Activated CD4-positive, alpha-beta T cell treated with anti-CD3 and anti-CD28 coated beads for 48 hours (primary cell): ENCODE measurements around the gene LNPEP.
A peak's percentile ranks its signal among the peaks of the same experiment; 100 is the strongest.

Source experiments
- DNase-seq: peaks from one replicate; pipeline ENCODE4 v3.0.0-alpha.2; 2020

LNPEP gene

DNA sequence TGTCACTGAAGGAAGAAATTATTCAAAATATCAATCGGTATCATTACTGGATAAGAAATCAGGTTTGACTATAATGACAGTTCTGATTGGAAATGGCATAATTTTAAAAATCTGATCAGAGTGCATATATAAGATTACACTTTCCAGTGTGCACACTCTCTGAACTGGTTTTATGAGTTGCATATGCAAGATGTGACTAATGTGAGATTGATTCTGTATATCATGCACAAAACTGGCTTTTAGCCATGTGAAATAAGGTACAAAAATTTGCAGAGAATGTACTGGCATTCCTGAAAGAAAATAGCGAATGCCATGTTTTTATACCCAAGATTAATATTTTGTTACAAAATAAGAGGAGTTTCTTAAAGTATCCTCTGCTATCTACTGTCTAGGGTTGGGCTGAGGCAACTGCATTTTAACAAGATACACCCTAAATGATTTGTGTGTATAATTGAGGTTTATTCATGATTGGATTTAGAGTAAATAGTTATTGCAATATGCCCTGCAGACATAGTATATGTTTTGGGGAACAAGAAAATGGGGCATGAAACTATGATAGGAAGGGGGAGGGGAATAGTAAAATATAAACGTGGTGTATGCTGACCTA lies 70.7 kb downstream of the LNPEP start:
- DNase-seq: no peak

DNA sequence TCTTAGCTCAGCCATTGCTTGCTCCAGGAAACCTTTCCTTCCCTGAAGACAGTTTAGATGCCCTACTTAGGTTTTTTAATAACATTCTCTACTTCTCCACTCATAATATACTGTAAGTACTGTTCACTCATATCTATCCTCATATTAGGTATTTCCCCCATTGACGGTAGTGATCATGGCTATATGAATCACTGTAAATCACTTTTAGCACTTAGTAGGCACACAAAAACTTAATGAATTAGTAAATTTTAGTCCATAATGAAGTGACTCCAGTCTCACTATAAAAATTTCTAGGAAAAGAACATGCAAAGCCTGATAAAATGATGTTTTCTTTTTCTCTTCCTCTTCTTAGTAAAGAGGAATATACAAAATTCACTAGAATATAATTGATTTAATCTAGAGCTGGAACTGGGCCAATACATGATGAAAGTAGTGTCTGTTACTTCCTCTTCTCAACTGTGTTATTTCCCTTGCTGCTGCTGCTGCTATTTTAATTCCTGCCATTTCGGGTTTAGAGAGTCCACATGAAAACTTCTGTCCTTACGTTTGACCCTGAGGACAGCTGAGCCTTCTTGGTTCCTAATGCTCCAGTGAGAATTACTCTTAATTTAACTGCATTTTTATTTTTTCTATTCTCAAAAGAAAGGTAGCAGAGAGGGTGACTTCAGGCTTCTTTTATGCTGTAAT lies 73.5 kb downstream of the LNPEP start:
- DNase-seq: no peak

DNA sequence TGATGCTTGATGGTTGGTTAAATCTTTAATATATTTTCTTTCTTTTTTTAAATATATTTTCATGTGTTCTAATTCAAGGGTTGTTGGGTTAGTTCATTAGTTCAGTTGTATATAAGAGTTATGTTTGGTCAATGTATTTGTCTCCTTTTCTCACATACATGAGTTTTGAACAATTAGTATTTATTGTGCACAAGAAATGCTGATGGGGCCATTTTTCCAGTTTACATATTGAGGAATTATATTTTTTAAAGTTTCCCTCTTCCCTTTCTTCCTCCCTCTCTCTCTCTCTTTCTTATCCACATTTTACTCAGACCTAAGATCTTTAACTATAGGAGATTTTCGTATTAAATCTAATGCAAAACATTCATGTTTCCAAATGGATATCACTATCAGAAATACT lies 74.0 kb downstream of the LNPEP start:
- no peak for DNase-seq

DNA sequence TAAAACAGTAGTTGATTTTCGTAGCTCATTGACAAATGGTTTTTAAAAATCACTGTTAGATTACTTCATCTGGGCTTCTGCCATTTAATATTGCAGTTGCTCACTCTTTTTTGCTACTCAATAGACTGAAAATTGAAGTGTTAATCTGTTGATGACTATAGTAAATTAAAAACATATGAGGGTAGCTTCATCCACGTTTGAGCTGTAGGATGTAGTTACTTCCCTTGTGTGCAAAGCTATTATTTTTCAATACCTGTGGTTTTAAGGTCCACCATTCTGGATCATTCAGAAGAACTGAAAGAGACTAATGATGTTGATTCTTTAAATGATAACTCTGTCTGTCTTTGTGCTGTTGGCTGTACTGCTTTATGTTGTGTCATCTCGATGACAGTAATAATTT lies 74.7 kb downstream of the LNPEP start:
- no peak for DNase-seq

DNA sequence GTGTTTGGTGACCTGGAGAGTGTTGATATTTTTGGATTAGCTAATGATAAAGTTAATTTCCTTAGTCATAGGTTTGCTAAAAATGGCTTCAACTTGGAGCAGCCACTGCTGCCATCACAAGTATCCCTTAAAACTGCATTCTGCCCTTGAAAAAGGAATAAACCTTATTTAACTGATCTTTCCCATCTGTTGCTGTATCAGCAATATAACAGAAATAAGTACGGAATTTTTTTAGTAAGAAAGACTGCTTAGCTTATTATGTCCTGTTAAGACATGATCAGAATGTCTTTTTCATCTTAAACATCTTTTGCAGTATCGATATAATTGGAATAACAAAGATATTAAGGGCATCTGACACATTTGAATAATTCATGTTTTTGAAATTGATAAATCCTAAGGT lies 75.7 kb downstream of the LNPEP start:
- DNase-seq: no peak

DNA sequence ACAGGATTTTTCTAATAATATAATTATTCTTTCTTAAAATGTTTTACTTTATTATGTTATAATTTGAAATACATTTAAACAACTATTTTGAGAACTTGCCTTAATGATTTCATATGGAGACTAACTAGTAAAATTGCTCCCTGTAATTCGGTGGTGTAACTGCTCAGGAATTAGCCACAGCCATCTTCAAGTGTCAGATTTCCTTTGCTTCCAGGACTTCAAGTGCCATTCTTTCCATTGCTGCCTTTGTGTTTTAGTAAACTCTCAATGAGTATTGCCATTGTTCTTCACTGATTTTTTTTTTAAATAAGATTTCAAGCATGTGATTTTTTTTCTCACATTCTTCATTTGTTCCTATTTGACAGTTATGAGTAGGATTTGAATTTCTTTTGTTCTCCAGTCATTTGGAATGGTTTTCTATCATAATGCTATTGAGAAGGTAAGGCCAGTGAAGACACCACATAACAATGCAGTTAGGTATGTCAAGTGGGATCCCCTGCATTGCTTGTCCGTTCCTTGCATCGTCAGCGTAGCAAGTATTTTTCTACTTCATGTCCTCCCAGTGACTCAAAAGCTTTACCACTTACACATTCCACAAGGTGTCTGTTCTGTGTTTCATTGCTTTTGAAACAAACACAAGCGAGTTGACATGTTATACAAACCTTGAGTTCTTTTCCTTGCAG lies 83.7 kb downstream of the LNPEP start:
- DNase-seq: no peak

DNA sequence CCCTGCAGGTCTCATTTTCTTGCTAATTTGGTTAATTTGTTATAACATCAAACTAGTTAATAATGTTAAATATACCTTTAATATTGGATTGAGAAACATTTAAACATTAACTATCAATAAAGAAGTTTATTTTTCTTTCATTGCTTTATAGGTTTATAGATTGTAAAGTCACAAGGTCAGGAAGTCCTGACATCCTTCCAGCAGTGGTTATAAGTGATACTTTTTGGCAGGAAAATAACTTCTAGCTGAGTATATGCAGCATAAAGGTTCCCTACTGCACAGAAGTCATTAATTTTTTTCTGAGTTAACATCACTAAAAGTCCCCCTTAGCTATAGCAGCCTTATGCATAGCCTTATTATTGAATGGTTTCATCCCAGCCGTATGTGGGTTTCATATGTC lies 85.5 kb downstream of the LNPEP start:
- DNase-seq: no peak

DNA sequence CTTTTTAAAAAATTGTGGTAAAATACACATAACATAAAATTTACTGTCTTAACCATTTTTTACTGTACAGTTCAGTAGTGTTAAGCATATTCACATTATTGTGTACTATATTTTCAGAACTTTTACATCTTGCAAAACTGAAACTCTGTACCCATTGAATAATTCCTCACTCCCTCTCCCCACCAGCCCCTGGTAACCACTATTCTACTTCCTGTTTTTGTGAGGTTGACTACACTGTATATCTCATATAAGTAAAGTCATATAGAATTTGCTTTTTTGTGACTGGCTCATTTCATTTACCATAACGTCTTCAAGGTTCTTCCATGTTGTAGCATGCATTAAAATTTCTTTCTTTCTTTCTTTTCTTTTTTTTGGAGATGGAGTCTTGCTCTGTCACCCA lies 87.0 kb downstream of the LNPEP start:
- DNase-seq: no peak

DNA sequence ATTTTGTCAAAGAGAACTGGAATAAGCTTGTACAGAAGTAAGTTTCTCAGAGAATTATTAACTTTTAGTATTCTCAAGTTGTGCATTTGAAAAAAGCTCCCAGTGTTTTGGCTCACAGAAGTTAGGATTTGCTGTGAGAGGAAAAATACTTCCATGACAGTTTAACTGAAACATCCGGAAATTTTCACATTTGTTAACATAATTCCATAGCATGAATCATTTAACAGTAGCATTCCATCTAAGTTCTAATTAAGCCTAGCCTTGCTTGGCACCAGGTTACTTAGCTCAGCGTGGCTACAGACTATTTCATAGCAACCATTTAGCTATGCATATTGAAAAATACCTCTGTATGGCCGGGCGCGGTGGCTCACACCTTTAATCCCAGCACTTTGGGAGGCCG lies 90.8 kb downstream of the LNPEP start:
- DNase-seq: no peak

DNA sequence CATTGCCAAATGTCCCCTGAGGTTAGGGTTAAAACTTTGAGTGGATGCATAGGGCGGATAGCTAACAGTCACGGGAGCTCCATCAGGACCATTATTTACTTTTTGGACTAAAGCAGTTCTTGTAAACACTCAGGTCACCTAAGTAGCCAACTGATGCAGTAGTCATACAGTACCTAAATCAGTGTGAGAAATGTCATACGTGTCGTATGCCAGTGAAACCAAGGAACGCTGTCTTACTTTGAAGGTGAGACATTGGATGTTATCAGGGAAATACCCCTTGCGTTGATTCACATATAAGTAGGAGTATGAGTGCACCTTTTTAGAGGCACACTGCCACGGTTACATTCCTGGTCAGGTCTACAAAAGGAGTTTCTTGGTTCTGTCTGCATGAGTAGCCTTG lies 101.9 kb downstream of the LNPEP start:
- peak; percentile 10 for DNase-seq

DNA sequence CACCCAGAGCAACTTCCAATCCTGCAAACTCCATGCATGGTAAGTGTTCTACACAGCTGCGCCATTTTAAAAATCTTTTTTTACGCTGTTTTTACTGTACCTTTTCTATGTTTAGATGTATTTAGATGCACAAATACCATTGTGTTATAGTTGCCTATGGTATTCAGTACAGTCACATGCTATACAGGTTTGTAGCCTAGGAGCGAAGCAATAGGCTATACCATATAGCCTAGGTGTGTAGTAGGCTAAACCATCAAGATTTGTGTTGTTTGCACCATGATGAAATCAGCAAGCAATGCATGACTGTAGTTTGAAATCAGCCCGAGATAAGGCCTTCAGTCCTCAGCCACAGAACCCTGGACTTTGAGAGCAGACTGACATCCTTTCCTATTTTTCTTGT lies 105.4 kb downstream of the LNPEP start:
- no peak for DNase-seq

DNA sequence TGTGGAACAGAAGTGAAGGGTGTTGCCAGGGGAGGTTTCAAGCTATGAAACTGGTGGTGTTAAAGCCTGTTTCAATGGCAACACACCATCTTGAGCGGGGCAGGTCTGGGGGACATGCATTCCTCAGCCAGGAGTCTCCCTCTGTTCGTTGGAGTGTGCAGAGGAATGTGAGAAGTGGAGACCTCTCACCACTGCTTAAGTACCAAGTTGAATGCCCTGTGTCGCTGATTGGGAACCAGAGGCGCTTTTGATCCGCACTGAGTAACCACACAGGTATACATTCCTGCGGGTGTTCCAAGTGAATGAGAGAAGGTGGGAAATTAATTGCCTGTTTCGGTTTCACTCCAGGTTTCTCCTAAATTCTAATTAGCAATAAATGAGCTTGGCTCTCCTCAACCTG lies 107.1 kb downstream of the LNPEP start:
- DNase-seq: no peak

DNA sequence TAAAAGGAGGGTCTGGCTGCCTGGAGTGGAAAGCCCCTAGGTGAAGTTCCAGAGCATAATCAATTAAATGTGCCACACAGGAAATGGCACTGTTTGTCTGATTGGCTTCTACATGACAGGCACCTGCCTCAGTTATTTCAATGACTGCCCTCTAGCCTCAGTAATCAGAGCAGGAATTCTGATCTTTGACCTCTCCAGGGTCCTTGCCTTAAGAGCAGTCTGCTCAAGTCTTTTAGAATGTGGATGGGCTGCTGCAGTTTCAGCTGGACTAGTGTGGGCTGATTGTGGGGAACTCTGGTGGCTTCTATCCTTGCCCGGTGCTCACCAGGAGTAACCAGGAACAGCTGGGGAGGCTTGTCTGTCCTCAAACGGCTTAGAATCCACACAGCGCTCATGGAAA lies 107.6 kb downstream of the LNPEP start:
- no peak for DNase-seq

DNA sequence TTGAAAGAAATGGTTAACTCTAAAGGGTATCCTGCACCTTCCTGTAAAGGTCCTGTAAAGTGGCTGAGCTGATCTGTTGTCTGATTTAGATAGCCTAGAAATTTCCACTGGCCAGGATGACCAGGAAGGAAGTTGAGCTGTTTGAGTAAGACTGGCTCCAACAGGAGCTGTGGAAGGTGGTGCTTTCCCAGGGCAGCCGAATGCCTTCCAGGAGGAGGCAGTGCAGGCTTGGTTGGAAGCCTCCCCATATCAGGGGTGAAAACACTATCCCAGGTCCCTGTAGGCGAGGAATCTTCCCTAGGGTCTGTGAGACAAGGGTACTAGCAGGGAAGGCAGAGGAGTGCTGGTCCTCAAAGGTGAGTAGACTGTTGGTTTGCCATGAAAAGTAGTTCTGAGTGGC lies 108.2 kb downstream of the LNPEP start:
- no peak for DNase-seq

DNA sequence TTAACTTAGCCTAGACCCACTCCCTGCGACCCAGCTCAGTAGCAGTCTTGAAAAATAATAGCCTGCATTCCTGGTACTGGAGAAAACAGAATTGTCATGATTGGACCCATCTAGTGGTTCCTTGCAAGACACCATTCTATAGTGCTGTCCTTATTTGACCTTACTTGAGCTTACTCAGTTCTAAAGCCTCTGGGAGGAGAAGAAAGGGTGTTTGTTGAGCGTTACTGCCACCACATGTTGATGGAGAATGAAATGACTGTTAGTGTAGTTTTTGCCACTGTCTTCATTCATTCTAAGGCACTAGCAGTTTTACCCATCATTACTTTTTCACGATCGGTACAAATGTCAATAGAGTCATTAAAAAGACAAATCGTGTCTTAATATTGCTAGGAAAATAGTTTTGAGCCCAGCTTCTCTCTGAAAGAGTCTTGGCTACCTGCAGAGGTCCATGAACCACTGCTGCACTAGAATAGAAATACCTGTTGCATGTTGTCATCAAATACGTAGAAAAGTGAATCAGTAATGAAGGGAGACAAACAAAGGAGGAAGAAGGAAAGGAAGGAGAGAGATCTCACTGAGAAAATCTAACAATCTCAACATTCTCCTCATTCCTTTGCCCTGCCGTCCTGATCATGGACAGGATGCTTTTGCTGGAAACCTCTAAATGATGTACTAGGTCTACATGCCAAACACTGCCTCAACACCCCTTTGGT lies 110.5 kb downstream of the LNPEP start:
- DNase-seq: no peak

DNA sequence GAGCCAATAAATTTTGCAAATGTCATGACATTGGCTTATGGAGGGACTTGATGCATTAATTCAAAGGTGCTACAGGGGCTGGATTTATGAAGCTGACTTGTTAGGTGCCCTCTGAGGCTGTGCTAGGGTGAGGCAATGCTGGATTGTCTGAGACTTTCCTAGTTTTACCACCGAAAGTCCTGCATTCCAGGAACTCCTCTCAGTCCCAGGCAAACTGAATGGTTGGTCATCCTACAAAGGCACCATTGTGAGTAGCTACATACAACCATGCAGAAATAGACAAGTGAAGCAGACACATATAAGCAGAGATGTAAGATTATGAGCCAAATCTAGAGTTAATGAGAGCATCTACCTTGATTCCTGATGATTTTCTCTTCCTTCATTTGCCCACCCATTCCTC lies 111.2 kb downstream of the LNPEP start:
- no peak for DNase-seq

DNA sequence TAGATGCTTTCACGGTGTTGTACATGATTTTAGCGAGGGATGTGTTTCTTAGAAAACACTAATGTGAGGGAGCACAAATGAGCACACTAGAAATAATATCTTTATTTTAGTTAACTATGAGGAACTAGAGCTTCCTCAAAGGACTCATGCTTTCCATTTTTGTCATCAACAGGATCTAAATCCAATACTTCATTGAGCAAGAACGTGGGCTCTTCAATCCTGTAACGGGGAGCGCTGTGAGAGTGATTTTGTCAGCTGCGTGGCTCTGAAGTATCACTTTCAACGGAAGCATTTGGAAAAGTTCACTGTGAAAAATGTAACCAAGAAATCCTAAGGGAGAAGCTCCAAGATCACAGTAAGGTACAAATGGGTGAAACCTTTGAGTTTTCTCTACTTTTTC lies 113.3 kb downstream of the LNPEP start:
- DNase-seq: no peak

DNA sequence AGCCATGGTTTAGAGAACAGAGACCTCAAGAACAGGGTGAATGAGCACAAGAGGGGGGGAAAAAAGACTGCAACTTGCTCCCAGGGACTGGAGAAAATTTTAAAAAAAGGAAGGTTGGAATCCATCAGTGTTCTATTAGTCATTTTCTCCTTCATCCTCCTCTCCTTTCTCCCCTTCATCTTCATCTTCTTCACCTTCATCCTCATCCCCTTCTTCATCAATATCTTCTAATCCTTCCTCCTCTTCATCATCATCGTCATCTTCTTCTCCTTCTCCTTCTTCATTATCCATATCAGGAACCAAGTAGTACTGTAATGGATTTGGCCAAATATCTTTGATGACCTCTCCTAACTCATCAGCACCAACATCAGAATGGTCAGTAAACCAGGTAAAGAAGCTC lies 120.4 kb downstream of the LNPEP start:
- no peak for DNase-seq

DNA sequence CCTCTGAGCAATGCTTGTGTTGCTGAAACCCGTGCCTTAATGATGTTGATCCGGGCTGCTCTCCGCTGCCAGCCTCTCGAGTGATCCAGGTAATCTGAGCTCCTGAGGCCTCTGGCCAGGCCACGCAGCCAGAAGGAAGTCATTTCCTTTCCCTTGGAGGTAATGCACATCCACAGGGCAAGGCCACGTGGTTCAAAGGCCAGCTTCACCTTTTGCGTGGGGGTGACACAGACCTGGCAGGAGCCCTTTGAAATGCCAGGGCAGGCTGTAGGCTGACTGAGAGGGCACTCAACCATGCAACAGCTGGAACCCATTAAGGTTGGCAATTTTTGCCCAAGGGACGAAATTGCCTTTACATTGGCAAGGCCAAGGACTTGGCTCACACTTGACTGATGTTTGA lies 126.2 kb downstream of the LNPEP start:
- no peak for DNase-seq

DNA sequence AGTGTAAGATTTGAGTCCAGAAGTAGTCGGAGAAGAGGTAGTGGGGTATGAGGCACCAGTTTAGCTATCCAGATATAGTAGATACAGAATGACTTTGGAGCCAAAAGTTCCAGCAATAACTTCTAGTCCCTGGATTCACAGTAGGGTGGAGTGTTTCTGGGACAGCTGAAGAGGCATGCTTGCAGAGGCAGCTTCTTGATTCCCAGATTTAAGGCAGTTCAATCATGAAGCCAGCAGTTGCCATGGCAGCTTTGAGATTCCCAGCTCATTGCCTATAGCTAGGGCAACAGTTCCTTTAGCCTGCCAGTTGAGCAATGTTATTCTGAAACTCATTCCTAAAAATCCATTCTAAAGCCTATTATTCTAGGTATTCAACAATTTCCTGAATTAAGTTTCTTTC lies 127.4 kb downstream of the LNPEP start:
- DNase-seq: no peak

DNA sequence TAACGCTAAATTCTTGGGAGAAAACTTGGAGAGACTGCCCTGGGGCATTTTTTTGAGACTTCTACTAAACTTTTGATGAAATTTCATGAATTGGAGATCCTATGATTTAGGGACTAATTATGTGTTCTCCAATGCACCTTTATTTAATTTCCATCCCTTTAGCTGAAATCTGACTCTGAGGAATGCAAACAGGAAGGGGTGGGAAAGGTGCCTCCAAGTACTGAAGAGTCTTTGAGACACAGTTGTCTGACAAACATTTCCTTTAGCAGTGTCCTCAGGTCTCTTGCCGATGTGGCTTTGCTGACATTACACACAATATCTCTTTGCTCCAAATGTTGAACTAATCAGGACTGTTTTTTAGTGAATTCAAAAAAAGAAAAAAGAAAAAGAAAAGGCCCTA lies 129.6 kb downstream of the LNPEP start:
- no peak for DNase-seq

DNA sequence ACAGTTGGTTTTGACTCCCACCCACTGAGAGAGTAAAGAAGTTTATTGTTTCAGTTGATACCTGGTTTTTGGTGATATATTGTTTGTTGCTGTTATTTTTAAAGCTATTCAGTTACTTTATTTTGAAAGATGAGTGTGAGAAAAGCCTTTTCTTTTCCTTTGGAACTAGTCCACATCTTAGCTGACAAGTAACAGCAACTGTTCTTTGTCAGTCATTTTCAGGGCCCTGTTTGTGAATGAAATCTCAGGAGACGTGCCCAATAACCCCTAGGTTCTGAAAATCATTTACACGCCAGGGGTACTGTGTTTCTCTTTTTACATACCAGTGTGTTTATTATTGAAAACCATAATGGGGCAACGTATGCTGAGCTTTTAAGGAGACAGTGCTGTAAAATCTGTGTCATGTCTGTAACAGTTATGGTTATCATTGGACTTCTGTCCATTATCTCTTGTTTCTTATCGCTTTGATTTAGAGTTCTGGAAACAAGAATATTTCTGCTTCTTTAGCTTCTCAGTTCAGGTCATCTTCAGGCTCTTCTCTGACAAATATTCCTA lies 131.5 kb downstream of the LNPEP start:
- DNase-seq: no peak

DNA sequence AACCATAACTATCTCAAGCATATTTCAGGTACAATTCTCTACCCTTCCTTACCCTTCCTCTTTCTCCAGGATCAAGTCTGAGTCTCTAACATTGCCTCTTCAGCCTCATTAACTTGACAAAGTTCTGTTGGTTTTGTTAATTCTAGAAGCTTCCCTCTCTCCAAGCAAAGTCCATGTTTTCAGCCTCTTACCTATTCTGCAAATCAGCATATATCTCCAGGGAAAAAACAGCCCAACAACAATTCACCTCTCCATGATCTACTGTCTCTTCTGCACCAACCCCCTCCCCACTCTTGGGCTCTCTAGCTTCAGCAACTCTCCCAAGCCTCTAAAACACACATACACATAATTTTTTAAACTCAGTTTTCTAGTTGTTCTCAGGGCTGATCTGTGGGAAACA lies 134.4 kb downstream of the LNPEP start:
- DNase-seq: no peak

DNA sequence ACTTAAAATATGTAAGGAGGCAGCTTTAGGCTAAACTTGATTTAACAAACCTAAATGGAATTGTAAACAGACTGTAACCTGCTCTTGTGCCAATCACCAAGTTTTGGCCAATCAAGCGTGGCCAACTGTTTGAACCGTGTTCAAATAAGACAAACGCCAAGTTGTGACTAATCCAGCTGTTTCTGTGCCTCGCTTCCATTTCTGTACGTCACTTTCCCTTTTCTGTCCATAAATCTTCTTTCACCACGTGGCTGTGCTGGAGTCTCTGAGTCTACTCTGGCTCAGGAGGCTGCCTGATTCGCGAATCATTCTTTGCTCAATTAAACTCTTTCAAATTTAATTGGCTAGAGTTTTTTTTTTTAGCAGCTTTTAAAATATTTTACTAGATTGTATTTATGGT lies 135.2 kb downstream of the LNPEP start:
- DNase-seq: no peak
